HepG2 (cell line): ENCODE measurements around the gene UTP3. TPM values are rescaled to one million over a fixed set of nuclear protein-coding genes. Genes with fewer than 3 reads are reported as not detected.
A peak's percentile ranks its signal among the peaks of the same experiment; 100 is the strongest.

Experiments
- FOXO1 ChIP-seq: sonication (generic); formaldehyde crosslinking; IDR thresholded peaks from 2 replicates; pipeline ENCODE4 v1.4.0; 2020; ENCODE audit warnings: missing genetic modification reagents
- GATAD2A ChIP-seq: IDR thresholded peaks from 2 replicates; pipeline ENCODE4 v1.6.1; 2016
- HNRNPLL ChIP-seq: fragments of 200-400 bp; formaldehyde crosslinking; IDR thresholded peaks from 2 replicates; pipeline ENCODE4 v1.6.1; 2017; ENCODE audit warnings: mild to moderate bottlenecking, low read depth, low read length; ENCODE audit not compliant: poor library complexity, severe bottlenecking
- PHF8 ChIP-seq: sonication (generic); formaldehyde crosslinking; IDR thresholded peaks from 2 replicates; pipeline ENCODE4 v1.5.0; 2020; ENCODE audit warnings: missing genetic modification reagents
- PLRG1 ChIP-seq: fragments of 450-650 bp; conservative IDR thresholded peaks from 2 replicates; pipeline ENCODE4 v1.6.1; 2016
- RBAK ChIP-seq: sonication (generic); formaldehyde crosslinking; IDR thresholded peaks from 2 replicates; pipeline ENCODE4 v1.5.1; 2020; ENCODE audit warnings: mild to moderate bottlenecking, missing genetic modification reagents
- RFXAP ChIP-seq: sonication (generic); formaldehyde crosslinking; IDR thresholded peaks from 2 replicates; pipeline ENCODE4 v1.4.0; 2020; ENCODE audit warnings: missing genetic modification reagents, borderline replicate concordance
- SAP130 ChIP-seq: IDR thresholded peaks from 2 replicates; pipeline ENCODE4 v1.6.1; 2016; ENCODE audit warnings: low read depth
- THAP11 ChIP-seq: IDR thresholded peaks from 2 replicates; pipeline ENCODE4 v1.6.1; 2016; ENCODE audit warnings: missing biosample characterization, missing genetic modification reagents
- ZBTB3 ChIP-seq: sonication (generic); formaldehyde crosslinking; IDR thresholded peaks from 2 replicates; pipeline ENCODE4 v1.4.0; 2020; ENCODE audit warnings: low read depth, mild to moderate bottlenecking, moderate library complexity, missing genetic modification reagents, borderline replicate concordance
- ZFYVE20 ChIP-seq: sonication (generic); formaldehyde crosslinking; IDR thresholded peaks from 2 replicates; pipeline ENCODE4 v1.8.0; 2023; ENCODE audit warnings: low read depth, mild to moderate bottlenecking, moderate library complexity, missing genetic modification reagents, borderline replicate concordance
- ZNF792 ChIP-seq: IDR thresholded peaks from 2 replicates; pipeline ENCODE4 v1.6.1; 2016
- polyA plus RNA-seq, 8 experiments: library from polyadenylated mRNA; depleted of rRNA in 3 of 8; stranded (reverse) in 7 of 8; unstranded in 1 of 8; fragments of >200 nt; fragmentation: Illumina TruSeq in 4 of 8; extraction: Trizol in 4 of 8; gene quantifications; 2 replicates each; pipeline versions ENCODE4 v1.2.1 to v1.2.3, GENCODE V29; 2011 to 2016; ENCODE audit warnings: low read depth in 4 of 8, missing spikeins in 1 of 8, mixed read lengths in 1 of 8; ENCODE audit not compliant: insufficient read depth in 1 of 8
- total RNA-seq, 5 experiments: library from RNA; depleted of rRNA; stranded (reverse); fragments of >200 nt; fragmentation: Illumina TruSeq; extraction: Trizol; gene quantifications; 2 replicates each; pipeline ENCODE4 v1.2.3, GENCODE V29; 2016; ENCODE audit warnings: low read depth in 1 of 5
- TF ChIP-seq, protein P1 (sequence below): sonication (generic); formaldehyde crosslinking; IDR thresholded peaks from 2 replicates; pipeline ENCODE4 v1.5.0; 2020; ENCODE audit warnings: mild to moderate bottlenecking, missing genetic modification reagents
- TF ChIP-seq, protein P2 (sequence below), 2 experiments: fragments of 450-650 bp in 1 of 2; sonication (generic) in 1 of 2; formaldehyde crosslinking in 1 of 2; IDR thresholded peaks; 2 replicates each; pipeline versions ENCODE4 v1.6.1 to v1.8.0; 2016 to 2022; ENCODE audit warnings: antibody characterized with exemption in 1 of 2, mild to moderate bottlenecking in 1 of 2, missing genetic modification reagents in 1 of 2
- TF ChIP-seq, protein P3 (sequence below): sonication (generic); formaldehyde crosslinking; IDR thresholded peaks from 2 replicates; pipeline ENCODE4 v1.8.1; 2022; ENCODE audit warnings: low read depth, mild to moderate bottlenecking, missing genetic modification reagents

The UTP3 gene
- total and polyA plus RNA-seq, 2 of the 13 experiments (the other 11 are each of a cell fraction or from before 2014, with no cell fraction given), result 6.9 to 19.5 TPM

- TF ChIP-seq ZFYVE20 (CRISPR knock-in tag) (no peak), RFXAP (CRISPR knock-in tag) (no peak), SAP130 (CRISPR knock-in tag) (peak; percentile 87), PHF8 (CRISPR knock-in tag) (no peak), ZBTB3 (CRISPR knock-in tag) (no peak), GATAD2A (CRISPR knock-in tag) (peak; percentile 79), RBAK (CRISPR knock-in tag) (no peak), HNRNPLL (no peak), FOXO1 (no peak), PLRG1 (no peak), ZNF792 (CRISPR knock-in tag) (peak; percentile 66; the same call in 1 of the 2 replicates), THAP11 (CRISPR knock-in tag) (peak; percentile 47; the same call in 1 of the 2 replicates)
- TF ChIP-seq, protein P1, sequence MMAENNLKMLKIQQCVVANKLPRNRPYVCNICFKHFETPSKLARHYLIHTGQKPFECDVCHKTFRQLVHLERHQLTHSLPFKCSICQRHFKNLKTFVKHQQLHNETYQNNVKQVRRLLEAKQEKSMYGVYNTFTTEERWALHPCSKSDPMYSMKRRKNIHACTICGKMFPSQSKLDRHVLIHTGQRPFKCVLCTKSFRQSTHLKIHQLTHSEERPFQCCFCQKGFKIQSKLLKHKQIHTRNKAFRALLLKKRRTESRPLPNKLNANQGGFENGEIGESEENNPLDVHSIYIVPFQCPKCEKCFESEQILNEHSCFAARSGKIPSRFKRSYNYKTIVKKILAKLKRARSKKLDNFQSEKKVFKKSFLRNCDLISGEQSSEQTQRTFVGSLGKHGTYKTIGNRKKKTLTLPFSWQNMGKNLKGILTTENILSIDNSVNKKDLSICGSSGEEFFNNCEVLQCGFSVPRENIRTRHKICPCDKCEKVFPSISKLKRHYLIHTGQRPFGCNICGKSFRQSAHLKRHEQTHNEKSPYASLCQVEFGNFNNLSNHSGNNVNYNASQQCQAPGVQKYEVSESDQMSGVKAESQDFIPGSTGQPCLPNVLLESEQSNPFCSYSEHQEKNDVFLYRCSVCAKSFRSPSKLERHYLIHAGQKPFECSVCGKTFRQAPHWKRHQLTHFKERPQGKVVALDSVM (CRISPR knock-in tag), result no peak
- TF ChIP-seq, protein P2, sequence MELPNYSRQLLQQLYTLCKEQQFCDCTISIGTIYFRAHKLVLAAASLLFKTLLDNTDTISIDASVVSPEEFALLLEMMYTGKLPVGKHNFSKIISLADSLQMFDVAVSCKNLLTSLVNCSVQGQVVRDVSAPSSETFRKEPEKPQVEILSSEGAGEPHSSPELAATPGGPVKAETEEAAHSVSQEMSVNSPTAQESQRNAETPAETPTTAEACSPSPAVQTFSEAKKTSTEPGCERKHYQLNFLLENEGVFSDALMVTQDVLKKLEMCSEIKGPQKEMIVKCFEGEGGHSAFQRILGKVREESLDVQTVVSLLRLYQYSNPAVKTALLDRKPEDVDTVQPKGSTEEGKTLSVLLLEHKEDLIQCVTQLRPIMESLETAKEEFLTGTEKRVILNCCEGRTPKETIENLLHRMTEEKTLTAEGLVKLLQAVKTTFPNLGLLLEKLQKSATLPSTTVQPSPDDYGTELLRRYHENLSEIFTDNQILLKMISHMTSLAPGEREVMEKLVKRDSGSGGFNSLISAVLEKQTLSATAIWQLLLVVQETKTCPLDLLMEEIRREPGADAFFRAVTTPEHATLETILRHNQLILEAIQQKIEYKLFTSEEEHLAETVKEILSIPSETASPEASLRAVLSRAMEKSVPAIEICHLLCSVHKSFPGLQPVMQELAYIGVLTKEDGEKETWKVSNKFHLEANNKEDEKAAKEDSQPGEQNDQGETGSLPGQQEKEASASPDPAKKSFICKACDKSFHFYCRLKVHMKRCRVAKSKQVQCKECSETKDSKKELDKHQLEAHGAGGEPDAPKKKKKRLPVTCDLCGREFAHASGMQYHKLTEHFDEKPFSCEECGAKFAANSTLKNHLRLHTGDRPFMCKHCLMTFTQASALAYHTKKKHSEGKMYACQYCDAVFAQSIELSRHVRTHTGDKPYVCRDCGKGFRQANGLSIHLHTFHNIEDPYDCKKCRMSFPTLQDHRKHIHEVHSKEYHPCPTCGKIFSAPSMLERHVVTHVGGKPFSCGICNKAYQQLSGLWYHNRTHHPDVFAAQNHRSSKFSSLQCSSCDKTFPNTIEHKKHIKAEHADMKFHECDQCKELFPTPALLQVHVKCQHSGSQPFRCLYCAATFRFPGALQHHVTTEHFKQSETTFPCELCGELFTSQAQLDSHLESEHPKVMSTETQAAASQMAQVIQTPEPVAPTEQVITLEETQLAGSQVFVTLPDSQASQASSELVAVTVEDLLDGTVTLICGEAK (IDR thresholded peaks at IDR 0.05), result no peak
- TF ChIP-seq, protein P2 (CRISPR knock-in tag; IDR thresholded peaks at IDR 0.05), result no peak
- TF ChIP-seq, protein P3, sequence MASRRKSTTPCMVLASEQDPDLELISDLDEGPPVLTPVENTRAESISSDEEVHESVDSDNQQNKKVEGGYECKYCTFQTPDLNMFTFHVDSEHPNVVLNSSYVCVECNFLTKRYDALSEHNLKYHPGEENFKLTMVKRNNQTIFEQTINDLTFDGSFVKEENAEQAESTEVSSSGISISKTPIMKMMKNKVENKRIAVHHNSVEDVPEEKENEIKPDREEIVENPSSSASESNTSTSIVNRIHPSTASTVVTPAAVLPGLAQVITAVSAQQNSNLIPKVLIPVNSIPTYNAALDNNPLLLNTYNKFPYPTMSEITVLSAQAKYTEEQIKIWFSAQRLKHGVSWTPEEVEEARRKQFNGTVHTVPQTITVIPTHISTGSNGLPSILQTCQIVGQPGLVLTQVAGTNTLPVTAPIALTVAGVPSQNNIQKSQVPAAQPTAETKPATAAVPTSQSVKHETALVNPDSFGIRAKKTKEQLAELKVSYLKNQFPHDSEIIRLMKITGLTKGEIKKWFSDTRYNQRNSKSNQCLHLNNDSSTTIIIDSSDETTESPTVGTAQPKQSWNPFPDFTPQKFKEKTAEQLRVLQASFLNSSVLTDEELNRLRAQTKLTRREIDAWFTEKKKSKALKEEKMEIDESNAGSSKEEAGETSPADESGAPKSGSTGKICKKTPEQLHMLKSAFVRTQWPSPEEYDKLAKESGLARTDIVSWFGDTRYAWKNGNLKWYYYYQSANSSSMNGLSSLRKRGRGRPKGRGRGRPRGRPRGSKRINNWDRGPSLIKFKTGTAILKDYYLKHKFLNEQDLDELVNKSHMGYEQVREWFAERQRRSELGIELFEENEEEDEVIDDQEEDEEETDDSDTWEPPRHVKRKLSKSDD, result no peak
Observed at GRCh38 chr4:70714079-70714887, 26.0 kb downstream of the UTP3 start (continued).
